Measurements from ENCODE around the gene RPS6KL1.

The RPS6KL1 gene

DNA sequence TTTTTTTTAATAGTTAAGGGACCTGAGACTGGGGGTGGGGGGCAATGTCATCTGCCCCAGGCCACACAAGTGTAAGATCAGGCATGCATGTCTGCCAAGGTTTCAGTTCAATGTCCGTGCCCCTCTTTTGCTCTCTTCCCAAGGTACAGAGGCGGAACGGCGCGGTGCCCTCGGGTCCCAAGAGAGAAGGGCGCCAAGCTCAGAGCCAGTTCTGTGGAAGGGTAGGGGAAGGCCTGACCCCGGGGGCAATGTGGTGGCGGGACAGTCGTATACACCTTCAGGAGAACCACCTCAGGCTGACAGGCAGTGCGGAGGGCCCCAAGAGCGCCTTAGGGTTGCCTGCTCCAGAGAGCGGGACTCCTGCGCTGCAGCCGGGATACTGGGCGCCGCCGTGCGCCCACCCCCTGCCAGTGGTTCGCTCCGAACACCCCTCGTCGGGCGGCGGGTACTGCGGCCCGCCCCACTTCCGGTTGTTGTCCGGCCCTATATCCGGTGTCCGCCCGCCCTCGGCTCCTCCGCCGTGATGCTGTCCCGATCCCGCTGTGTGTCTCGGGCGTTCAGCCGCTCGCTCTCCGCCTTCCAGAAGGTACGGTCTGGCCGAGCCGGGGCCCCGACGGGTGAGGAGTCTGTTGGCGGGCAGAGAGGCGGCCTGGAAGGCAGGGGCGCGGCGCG, 41.5 kb downstream of the RPS6KL1 start, which contains the start of gene DLST:
Gene DLST (plus strand): TSS at position 486 of the 672 bp plus-strand sequence. CDS start 38 bp downstream, at position 524.
- DNase-seq (peak; percentile 91), ATAC-seq (peak; percentile 95)
- Mint-ChIP-seq H3K9me3 (no peaks in the 10 kb centered on the region), H3K4me1 (peaks cover 66% of the 10 kb centered on the region), H3K27me3 (no peaks in the 10 kb centered on the region), H3K27ac (peak within 1 kb of the TSS; percentile 94), H3K4me3 (peak within 1 kb of the TSS; percentile 97), H3K36me3 (ENCODE audit: low read depth) (peaks cover 22% of the 10 kb centered on the region)

DNA sequence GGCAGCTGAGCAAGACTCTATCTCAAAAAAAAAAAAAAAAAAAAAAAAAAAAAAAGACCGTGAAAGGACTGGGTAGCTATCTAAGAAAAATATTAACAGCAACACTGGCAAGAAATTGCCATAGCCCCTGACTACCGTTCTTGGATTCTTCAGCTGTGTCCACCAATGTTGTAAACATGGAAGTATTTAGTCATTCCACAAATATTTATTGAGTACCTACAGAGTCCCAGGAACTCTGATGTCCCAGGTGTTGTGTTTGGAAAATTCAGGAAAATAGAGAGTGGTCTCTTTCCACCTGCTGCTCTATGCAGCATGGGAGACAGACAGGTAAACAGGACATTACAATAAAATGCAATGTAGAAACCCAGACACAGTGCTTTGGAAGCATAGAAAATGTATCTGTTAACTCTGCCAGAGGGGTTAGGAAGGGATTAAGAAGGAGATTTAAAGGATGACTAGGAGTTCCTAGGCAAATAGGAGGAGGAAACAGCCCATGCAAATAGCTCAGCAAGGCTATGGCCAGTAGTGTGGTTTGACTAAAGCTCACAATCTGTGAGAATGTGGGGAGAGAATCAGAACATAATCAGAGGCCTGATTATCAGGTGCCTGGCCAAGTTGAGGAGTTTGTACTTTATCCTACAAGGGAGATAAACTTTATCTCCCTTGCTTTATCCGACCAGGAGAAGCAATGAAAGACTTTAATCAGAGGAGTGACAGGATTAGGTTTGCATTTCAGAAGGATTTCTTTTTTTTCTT, 43.5 kb downstream of the RPS6KL1 start:
- Mint-ChIP-seq H3K9me3 (no peaks in the 10 kb centered on the region), H3K27me3 (no peaks in the 10 kb centered on the region), H3K4me1 (peaks cover 62% of the 10 kb centered on the region), H3K36me3 (ENCODE audit: low read depth) (peaks cover 16% of the 10 kb centered on the region), H3K27ac (peak overlapping the region; percentile 79), H3K4me3 (no peak overlapping the region)
- DNase-seq, result no peak
- no peak for ATAC-seq

DNA sequence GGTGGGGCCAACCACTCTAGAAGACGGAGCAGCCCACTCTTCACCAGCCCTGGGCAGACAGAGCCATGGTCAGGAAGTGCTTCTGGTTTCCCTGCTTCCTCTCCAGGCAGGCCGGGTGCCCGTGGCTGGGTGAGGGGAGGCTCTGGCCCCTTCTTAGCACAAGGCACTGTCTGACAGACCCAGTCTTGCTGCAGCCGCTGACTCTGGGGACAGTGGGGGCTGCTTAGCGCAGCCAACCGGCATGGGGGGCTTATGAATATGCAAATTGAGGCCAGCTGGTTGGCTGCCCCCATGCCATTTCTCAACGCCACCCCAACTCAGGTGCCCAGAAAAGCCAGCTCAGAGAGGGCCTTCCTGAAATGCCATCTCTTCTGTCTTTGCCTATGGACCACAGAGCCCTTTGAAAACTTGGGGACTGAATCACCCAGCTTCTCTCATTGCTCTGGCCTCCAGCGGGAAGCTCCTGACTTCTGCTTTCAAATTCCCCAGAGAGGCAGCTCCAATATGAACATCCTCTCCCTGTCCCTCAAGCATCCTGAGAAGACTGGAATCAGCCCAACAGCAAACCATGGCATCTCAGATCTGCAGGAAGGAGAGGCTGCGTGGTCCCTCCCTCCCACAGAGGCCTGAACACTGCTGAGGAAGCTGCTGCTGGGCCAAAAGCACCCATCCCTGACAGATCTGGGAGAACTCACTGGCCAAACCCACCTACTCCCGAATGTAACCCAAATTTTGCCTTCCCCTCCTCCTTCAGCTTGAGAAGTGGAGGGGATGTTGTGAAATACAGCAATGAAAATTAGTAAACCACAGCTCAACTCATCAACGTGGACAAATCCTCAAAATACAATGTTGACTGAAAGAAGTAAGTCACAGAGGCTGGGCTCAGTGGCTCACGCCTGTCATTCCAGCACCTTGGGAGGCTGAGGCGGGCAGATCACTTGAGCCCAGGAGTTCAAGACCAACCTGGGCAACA, 46.8 kb downstream of the RPS6KL1 start, which contains the start of gene PROX2:
Gene PROX2 (minus strand): TSS at position 205 of the 973 bp plus-strand sequence. CDS start 12,311 bp downstream, outside the sequence.
- peak; percentile 60 for ATAC-seq
- Mint-ChIP-seq H3K9me3 (no peaks in the 10 kb centered on the region), H3K4me1 (peaks cover 39% of the 10 kb centered on the region), H3K36me3 (ENCODE audit: low read depth) (no peaks in the 10 kb centered on the region), H3K27me3 (no peaks in the 10 kb centered on the region), H3K27ac (peak within 1 kb of the TSS; percentile 72), H3K4me3 (peak within 1 kb of the TSS; percentile 34)
- DNase-seq, result peak; percentile 40

DNA sequence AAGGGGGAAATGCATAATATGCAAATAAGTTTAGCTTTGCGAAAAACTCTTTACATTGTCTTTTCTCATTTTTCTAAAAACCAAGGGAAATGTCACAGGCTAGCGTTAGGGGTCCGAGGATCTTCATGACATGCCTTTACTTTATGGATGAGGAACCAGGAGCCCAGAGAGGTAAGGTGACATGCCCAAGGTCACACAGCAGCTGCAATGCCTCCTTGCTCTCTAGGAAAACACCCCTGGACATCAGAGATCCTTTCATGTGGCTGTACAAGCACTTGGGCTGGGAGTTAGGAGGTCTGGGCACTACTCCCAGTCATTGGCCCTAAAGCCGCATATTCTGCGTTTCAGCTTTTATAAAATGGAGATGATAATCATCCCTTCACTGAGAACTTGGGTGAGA, 47.9 kb downstream of the RPS6KL1 start:
- DNase-seq (no peak), ATAC-seq (no peak)
- H3K36me3 Mint-ChIP-seq (ENCODE audit: low read depth), result no peaks in the 10 kb centered on the region
- peaks cover 30% of the 10 kb centered on the region for H3K4me1 Mint-ChIP-seq
- peak overlapping the region; percentile 34 for H3K4me3 Mint-ChIP-seq
- peak overlapping the region; percentile 14 for H3K27ac Mint-ChIP-seq
- no peaks in the 10 kb centered on the region for H3K27me3 Mint-ChIP-seq
- H3K9me3 Mint-ChIP-seq, result no peaks in the 10 kb centered on the region

DNA sequence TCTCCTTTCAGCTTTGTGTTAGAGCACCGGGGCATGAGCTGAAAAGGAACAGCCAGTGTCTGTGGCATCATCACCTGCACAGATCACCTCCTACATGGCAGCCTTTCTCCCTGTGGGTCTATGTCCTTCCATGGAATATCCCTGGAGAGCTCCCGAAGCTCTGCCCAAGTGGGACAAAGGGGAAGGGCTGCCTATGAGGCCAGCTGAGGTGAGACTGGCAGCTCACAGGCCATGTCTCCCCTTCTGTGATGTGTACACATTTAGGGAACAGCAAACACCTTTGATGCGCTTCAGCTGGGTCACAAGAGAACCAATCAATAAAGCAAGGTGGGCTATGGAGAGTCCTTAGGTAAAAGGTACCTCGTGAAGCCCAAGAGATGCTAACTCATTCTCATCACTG, 51.2 kb downstream of the RPS6KL1 start:
- Mint-ChIP-seq H3K4me3 (no peak overlapping the region), H3K27me3 (no peaks in the 10 kb centered on the region), H3K27ac (no peak overlapping the region), H3K4me1 (peaks cover 35% of the 10 kb centered on the region), H3K9me3 (no peaks in the 10 kb centered on the region), H3K36me3 (ENCODE audit: low read depth) (no peaks in the 10 kb centered on the region)
- DNase-seq (no peak), ATAC-seq (no peak)

DNA sequence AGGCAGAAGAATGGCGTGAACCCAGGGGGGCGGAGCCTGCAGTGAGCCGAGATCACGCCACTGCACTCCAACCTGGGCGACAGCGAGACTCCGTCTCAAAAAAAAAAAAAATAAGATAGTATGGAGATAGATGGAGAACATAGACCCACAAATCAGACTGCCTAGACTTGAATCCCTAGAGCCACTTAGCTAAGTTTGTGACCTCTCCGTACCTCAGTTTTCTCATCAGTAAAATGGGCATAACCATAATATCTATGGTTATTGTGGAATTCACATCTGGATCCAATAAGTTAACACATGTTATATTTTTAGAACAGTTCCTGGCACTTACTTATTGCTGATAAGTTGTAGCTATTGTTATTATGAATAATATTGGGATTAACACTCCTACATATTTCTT, 54.3 kb downstream of the RPS6KL1 start:
- H3K4me3 Mint-ChIP-seq, result no peak overlapping the region
- H3K36me3 Mint-ChIP-seq (ENCODE audit: low read depth), result no peaks in the 10 kb centered on the region
- no peak for ATAC-seq
- DNase-seq, result no peak
- no peaks in the 10 kb centered on the region for H3K9me3 Mint-ChIP-seq
- H3K27ac Mint-ChIP-seq, result peak overlapping the region; percentile 49
- H3K4me1 Mint-ChIP-seq, result peaks cover 25% of the 10 kb centered on the region
- no peaks in the 10 kb centered on the region for H3K27me3 Mint-ChIP-seq

DNA sequence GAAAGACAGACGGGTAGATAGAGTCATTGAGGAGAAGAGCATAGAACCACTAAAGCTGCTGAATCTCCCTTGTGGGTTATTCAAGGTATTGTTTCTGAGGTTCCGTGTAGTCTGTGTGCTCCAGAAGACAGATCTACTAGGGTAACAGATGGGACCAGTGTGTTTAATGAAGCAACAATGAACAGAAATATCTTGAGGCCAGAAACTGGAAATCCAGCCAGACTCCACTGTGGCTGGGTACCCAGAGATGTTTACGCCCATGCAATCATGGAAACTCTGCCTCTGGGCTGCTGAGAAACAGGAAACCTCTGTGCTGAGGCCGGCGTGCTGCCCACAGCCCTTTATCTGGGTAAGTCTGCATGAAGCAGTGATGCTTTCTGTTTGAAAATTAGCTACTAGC, 55.4 kb downstream of the RPS6KL1 start:
- H3K27me3 Mint-ChIP-seq, result no peaks in the 10 kb centered on the region
- DNase-seq, result peak; percentile 61
- peak overlapping the region; percentile 25 for H3K4me3 Mint-ChIP-seq
- no peaks in the 10 kb centered on the region for H3K9me3 Mint-ChIP-seq
- peak; percentile 99 for ATAC-seq
- H3K36me3 Mint-ChIP-seq (ENCODE audit: low read depth), result no peaks in the 10 kb centered on the region
- H3K27ac Mint-ChIP-seq, result peak overlapping the region; percentile 53
- H3K4me1 Mint-ChIP-seq, result peaks cover 24% of the 10 kb centered on the region

DNA sequence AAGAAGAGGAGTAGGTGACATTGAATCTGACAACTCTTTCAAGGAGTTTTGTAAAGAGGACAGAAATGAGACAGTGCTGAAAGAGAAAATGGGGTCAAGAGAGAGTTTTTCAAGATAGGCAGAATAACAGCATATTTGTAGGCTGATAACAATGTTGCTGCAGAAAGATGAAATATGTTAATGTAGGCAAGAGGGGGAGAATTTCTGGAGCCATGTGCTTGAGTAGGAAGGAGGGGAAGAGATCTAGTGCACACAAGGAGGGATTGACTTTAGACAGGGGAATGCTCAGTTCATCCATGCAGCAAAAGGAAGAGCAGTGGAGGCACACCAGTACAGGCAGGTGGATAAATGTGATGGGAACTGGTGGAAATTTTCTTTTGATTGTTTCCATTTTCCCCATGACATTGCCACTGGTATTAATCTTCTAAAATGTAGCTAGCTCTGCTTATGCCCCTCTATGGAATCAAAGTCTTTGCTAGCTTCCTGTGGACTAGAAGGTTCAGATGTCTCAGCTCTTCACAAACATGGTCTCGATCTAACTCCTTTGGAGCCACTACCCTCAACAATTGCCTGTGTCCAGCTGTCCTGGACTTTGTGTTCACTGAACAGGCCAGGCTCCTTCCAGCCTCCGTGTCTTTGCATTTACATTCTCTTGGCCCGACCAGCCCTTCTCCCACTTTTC, 56.2 kb downstream of the RPS6KL1 start:
- ATAC-seq (no peak), DNase-seq (no peak)
- no peaks in the 10 kb centered on the region for H3K36me3 Mint-ChIP-seq (ENCODE audit: low read depth)
- peaks cover 24% of the 10 kb centered on the region for H3K4me1 Mint-ChIP-seq
- H3K4me3 Mint-ChIP-seq, result peak overlapping the region; percentile 25
- H3K27me3 Mint-ChIP-seq, result no peaks in the 10 kb centered on the region
- peak overlapping the region; percentile 57 for H3K27ac Mint-ChIP-seq
- no peaks in the 10 kb centered on the region for H3K9me3 Mint-ChIP-seq

DNA sequence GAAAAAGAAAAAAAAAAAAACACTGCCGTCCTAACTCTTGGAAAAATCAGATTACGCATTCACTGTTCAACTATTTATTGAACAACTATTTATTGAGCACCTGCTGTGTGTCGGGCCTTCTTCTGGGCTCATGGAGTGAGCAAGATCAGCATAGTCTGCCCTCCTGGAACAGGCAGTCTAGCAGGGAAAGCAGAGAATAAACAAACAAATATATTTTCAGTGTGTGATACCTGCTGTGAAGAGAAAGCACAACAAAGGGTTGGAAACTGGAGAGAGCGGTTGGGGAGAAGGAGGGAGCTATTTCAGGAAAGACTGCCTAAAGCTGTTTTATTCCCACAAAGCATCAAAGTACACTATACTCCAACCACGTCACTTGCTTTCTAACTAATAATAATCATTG, 57.9 kb downstream of the RPS6KL1 start:
- no peaks in the 10 kb centered on the region for H3K27me3 Mint-ChIP-seq
- no peak overlapping the region for H3K4me3 Mint-ChIP-seq
- ATAC-seq, result no peak
- no peaks in the 10 kb centered on the region for H3K36me3 Mint-ChIP-seq (ENCODE audit: low read depth)
- DNase-seq, result no peak
- H3K4me1 Mint-ChIP-seq, result peaks cover 26% of the 10 kb centered on the region
- no peak overlapping the region for H3K27ac Mint-ChIP-seq
- no peaks in the 10 kb centered on the region for H3K9me3 Mint-ChIP-seq

DNA sequence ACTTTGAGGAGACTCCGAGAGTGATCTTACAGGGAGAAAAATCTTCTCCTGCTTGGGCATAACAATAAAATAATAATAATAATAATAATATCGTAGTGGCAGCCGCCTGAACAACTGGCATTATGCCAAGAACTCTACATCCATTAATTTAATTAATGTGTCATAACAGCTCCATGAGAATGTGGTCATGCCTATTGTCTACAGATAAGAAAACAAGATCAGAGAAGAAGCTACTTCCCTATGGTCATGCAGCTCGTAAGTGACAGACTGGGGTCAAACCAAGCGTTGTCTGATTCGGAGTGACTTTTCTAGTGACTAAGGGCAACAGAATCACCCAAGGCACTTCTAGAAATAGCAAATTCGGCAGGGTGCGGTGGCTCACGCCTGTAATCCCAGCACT, 58.9 kb downstream of the RPS6KL1 start:
- no peak for DNase-seq
- no peaks in the 10 kb centered on the region for H3K9me3 Mint-ChIP-seq
- no peak for ATAC-seq
- no peak overlapping the region for H3K4me3 Mint-ChIP-seq
- no peak overlapping the region for H3K27ac Mint-ChIP-seq
- no peaks in the 10 kb centered on the region for H3K36me3 Mint-ChIP-seq (ENCODE audit: low read depth)
- H3K27me3 Mint-ChIP-seq, result no peaks in the 10 kb centered on the region
- H3K4me1 Mint-ChIP-seq, result peaks cover 26% of the 10 kb centered on the region

DNA sequence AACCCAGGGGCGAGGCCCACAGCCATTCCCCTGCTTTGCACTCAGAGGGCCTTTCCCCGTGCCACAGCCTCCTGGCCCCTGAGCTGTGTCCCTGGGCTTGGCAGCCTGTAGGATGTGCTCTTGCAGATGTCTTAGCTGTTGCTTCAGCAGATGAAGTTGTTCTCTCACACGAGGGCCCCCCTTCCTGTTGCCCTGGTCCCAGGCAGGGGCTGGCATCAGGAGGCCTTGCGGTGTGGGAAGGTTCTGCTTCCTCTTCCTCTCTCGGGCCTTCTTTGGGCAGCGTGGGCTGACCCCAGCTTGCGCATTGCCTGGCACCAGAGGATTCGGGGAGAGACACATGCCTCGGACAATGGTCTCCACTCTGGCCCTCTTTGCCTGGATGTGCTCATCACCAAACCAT, 59.8 kb downstream of the RPS6KL1 start:
- Mint-ChIP-seq H3K9me3 (no peaks in the 10 kb centered on the region), H3K4me3 (no peak overlapping the region), H3K36me3 (ENCODE audit: low read depth) (no peaks in the 10 kb centered on the region), H3K4me1 (peaks cover 22% of the 10 kb centered on the region), H3K27me3 (no peaks in the 10 kb centered on the region), H3K27ac (no peak overlapping the region)
- ATAC-seq (no peak), DNase-seq (no peak)

DNA sequence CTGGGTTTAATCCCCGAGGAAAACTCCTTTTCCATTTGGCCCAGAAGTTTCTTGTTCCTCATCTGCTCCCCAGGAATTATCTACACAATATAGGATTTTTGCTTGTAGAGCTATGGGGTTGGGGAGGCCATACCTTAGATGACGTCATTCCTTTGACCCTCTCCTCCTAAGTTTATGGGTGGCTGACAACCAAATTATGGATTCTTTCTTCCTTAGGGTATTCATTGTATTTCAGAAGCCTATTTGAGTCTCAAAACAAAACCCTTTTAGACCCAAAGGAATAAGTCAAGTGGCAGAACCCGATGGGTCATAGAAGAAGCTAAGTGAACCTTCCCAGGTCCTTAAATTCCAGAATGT, 61.3 kb downstream of the RPS6KL1 start:
- Mint-ChIP-seq H3K4me1 (peaks cover 7% of the 10 kb centered on the region), H3K27me3 (no peaks in the 10 kb centered on the region), H3K36me3 (ENCODE audit: low read depth) (no peaks in the 10 kb centered on the region), H3K4me3 (no peak overlapping the region), H3K9me3 (no peaks in the 10 kb centered on the region), H3K27ac (no peak overlapping the region)
- DNase-seq (no peak), ATAC-seq (no peak)

DNA sequence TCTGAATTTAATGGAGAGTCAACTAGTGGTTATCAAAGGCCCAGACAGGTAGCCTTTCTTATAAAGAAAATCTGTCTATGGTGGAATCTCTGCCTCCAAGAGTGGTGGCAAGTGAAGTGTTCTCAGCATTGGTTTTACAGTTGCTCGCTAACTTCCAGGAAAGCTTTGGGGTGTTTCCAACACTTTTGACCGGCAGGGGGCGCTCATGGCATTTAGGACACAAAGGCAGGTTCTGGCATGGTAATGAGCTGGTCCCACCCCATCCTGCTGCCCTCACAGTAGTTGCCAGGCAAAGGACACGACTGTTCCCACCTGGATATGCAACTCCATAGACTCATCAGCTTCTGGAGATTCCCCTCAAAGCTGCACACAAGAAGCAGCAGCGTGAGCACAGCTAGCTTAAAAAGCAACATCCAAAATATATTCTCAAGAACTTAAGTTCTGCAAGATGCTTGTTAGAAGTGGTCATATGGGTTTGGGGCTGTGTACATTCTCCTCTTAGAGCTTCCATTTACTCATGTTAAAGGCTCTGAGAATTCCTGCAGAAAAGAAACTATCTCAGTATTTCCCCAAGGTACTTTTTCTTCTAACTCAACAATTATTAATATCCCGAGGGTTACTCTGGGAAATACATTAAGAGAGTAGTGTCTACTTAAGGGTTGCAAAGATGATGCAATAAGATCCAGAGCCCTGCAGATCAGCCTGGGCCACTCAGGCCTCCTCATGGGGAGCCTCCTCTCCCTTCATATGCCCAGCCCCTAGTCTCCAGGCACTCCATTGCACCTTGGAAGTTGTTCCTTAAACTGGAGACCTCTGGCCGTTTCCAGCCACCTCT, 61.9 kb downstream of the RPS6KL1 start:
- no peak overlapping the region for H3K27ac Mint-ChIP-seq
- H3K36me3 Mint-ChIP-seq (ENCODE audit: low read depth), result no peaks in the 10 kb centered on the region
- peak; percentile 95 for DNase-seq

More for the DNA sequence above, 61.9 kb downstream of the RPS6KL1 start:
- no peaks in the 10 kb centered on the region for H3K27me3 Mint-ChIP-seq
- peaks cover 2% of the 10 kb centered on the region for H3K4me1 Mint-ChIP-seq
- no peak overlapping the region for H3K4me3 Mint-ChIP-seq
- no peaks in the 10 kb centered on the region for H3K9me3 Mint-ChIP-seq
- ATAC-seq, result peak; percentile 87

Measured in activated naive CD8-positive, alpha-beta T cell treated with anti-CD3 and anti-CD28 coated beads, Interleukin-2, amount 50 U/mL, for 24 hours (primary cell).